BE2C (cell line): ENCODE data around the gene S100A7. TPM values are rescaled to one million over a fixed set of nuclear protein-coding genes. Genes with fewer than 3 reads are reported as not detected.

Experiments
- DNase-seq: peaks from one replicate; pipeline ENCODE4 v3.0.0-alpha.2; 2020
- H3K27me3 ChIP-seq: fragments of 250-450 bp; sonication (Bioruptor Pico); 2 replicates; pipeline ENCODE4 v1.5.1; 2020; ENCODE audit warnings: mild to moderate bottlenecking
- H3K36me3 ChIP-seq: fragments of 250-450 bp; sonication (Bioruptor Pico); 2 replicates; pipeline ENCODE4 v1.5.1; 2020; ENCODE audit warnings: mild to moderate bottlenecking
- H3K4me1 ChIP-seq: fragments of 250-450 bp; sonication (Bioruptor Pico); 2 replicates; pipeline ENCODE4 v1.5.1; 2020
- H3K4me3 ChIP-seq: 2 replicates; pipeline ENCODE4 v1.5.1; 2011; ENCODE audit warnings: low read depth, low read length
- H3K9me3 ChIP-seq: fragments of 250-450 bp; sonication (Bioruptor Pico); 2 replicates; pipeline ENCODE4 v1.5.1; 2020
- polyA plus RNA-seq: library from polyadenylated mRNA; unstranded; fragments of >200 nt; gene quantifications from one replicate; pipeline ENCODE4 v1.2.1, GENCODE V29; 2012; ENCODE audit warnings: low read depth, missing spikeins; ENCODE audit not compliant: insufficient read length, insufficient read depth
- TF ChIP-seq, protein P1 (sequence below): IDR thresholded peaks from 2 replicates; pipeline ENCODE4 v1.5.1; 2012; ENCODE audit warnings: mild to moderate bottlenecking, low read depth, low read length

Gene S100A7
- not detected for polyA plus RNA-seq

DNA sequence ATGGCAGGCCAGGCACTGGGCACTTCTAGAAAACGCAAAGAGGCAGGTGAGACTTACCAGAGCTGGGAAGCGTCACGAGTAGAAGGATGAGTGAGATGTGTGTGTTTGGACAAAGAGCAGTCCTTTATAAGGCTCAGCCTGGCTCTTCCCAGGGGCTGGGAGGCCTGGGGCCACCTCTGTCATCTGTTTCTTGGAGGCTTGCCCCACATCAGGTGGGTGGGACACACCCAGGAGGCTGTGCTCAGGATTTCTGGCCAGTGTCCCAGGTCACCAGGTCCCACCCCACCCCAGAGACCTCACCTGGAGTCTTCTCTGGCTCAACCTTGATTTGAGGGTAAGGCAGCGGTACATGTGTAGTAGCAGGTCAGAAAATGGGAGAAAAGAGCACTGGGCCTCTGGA is at the start of gene S100A7:
S100A7 (minus strand) TSS at position 101 of the 400 bp plus-strand sequence. CDS start 1,638 bp downstream, outside the sequence.
- Histone ChIP-seq H3K4me3 (no peak within 1 kb of the TSS), H3K4me1 (no peaks in the 10 kb centered on the region), H3K9me3 (no peaks in the 10 kb centered on the region), H3K36me3 (no peaks in the 10 kb centered on the region), H3K27me3 (no peaks in the 10 kb centered on the region)
- TF ChIP-seq, protein P1, sequence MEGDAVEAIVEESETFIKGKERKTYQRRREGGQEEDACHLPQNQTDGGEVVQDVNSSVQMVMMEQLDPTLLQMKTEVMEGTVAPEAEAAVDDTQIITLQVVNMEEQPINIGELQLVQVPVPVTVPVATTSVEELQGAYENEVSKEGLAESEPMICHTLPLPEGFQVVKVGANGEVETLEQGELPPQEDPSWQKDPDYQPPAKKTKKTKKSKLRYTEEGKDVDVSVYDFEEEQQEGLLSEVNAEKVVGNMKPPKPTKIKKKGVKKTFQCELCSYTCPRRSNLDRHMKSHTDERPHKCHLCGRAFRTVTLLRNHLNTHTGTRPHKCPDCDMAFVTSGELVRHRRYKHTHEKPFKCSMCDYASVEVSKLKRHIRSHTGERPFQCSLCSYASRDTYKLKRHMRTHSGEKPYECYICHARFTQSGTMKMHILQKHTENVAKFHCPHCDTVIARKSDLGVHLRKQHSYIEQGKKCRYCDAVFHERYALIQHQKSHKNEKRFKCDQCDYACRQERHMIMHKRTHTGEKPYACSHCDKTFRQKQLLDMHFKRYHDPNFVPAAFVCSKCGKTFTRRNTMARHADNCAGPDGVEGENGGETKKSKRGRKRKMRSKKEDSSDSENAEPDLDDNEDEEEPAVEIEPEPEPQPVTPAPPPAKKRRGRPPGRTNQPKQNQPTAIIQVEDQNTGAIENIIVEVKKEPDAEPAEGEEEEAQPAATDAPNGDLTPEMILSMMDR, result no peak
- no peak for DNase-seq

DNA sequence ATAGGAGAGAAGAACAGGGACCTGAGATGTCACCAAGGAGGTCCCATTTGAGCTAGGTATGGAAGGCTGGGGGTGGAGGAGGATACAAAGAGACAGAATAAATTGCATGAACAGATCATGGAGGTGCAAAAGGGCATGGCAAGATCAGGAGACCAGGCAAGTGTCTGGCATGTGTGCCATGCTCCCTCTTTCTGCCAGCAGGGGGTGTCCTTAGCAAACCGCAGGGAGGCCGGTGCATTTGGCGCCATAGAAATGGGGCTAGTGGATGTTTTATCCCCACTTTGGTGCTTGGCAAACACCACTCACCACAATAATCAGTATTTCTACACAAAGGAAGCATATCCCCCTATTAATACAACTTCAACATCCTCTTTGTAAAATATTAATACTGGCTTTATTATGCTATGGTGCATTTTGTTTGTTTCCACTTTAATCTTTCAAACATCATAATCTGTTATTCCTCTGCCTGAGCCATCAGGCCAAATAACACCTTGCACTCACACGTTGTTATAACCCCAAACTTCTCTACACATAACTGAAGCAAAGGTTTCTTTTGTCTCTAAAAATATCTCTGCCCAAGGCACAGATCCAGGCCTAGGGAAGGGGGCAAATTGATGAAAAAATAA is 49.4 kb upstream of the S100A7 start:
- DNase-seq, result peak; percentile 85

DNA sequence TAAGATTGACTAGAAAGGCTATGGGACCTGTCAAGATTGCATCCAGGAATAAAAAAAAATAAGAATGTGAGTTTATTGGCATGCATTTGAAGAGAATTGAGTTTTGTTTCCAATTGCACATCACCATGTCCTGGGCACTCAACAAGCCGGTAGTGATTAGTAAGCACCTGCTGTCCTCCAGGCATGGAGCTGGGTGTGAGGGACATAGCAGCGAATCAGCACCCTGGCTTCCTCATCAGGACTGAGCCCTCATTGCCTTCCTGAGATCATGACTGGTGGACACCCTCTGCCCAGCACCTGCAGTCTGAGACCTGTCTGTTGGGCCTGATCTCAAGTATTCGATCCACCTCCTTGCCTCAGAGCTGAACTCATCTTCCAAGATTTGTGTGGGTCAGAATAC is 48.6 kb upstream of the S100A7 start:
- DNase-seq, result no peak
- H3K4me3 ChIP-seq, result no peak overlapping the region
- TF ChIP-seq, protein P1, result no peak
- H3K27me3 ChIP-seq, result no peaks in the 10 kb centered on the region
- H3K4me1 ChIP-seq, result peaks cover 5% of the 10 kb centered on the region
- H3K9me3 ChIP-seq, result no peaks in the 10 kb centered on the region
- H3K36me3 ChIP-seq, result no peaks in the 10 kb centered on the region

More for the DNA sequence above, 49.4 kb upstream of the S100A7 start:
- no peaks in the 10 kb centered on the region for H3K36me3 ChIP-seq
- H3K9me3 ChIP-seq, result no peaks in the 10 kb centered on the region
- TF ChIP-seq, protein P1, result peak; percentile 94
- H3K27me3 ChIP-seq, result no peaks in the 10 kb centered on the region
- H3K4me1 ChIP-seq, result peaks cover 5% of the 10 kb centered on the region
- no peak overlapping the region for H3K4me3 ChIP-seq

DNA sequence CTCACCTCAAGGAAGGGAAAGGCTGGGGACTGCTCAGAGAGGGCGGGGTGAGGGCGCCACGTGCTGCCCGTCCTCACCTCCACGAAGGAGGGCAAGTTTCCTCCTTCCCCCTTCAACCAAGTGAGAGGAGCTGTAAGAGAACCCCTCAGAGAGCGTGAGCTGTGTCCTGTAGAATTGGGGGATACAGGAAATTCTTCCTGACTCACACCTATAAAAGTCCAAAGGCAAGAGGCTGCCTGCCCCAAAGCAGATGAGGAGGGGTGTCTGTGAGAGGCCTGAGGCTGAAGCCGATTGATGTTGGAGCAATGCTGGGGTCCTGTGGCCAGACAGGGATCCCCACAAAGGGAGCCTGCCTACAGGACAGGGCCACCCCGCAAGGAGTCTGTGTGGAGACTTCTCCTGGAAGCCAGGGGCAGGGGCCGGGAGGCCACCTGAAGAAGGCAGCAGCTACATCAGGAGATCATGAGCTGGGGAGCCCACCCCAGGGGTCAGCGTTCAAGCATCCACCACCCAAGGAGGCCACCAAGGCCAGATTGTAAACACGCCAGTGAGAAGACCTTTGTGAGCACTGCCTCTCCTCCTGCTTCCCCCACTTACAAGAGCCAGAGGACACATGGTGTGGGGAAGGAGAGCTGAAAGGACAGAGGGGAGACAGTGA is 47.6 kb upstream of the S100A7 start:
- Histone ChIP-seq H3K4me3 (no peak overlapping the region), H3K27me3 (no peaks in the 10 kb centered on the region), H3K9me3 (no peaks in the 10 kb centered on the region), H3K36me3 (no peaks in the 10 kb centered on the region), H3K4me1 (peaks cover 11% of the 10 kb centered on the region)
- TF ChIP-seq, protein P1, result no peak
- no peak for DNase-seq

DNA sequence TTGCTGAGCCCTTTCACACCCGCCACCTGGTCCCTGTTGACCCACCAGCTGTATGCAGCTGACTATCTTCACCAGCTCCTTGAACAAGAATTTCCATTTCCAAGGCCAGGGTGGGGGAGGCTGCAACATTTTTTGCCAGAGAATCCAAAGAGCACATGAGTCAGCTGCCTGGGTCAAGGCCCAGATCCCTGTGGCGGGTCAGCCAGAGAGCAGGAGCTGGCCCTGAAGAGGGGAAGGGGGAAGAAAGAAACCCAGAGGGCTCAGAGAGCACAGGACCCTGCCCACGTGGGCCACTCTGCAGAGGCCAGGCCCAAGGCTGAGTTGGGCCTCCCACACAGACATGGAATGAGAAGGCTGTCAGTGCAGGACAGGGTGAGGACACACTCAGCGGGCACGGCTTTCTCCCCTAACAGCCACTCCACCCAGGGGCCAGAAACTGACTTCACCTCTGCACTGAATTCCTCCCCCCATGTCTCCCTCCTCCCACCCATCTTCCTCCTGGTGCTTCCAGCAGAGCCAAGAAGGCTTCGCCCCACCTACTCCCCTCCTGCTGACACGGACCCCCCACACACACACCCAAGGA is 46.5 kb upstream of the S100A7 start:
- peaks cover 21% of the 10 kb centered on the region for H3K4me1 ChIP-seq

More for the DNA sequence above, 46.5 kb upstream of the S100A7 start:
- no peak for DNase-seq
- Histone ChIP-seq H3K9me3 (no peaks in the 10 kb centered on the region), H3K36me3 (no peaks in the 10 kb centered on the region), H3K4me3 (no peak overlapping the region), H3K27me3 (no peaks in the 10 kb centered on the region)
- TF ChIP-seq, protein P1, result no peak
